Common myeloid progenitor, CD34-positive (primary cell): Measurements from ENCODE around the gene EFL1.

Experiments used
- CTCF ChIA-PET: fragments of 350-600 bp; sonication (Branson Sonifier 250); formaldehyde crosslinking; loops from one replicate; lab custom pipeline; 2021; ENCODE audit warnings: antibody characterized with exemption; lab: Charles Lee
- POLR2A ChIA-PET: fragments of 350-600 bp; sonication (Branson Sonifier 250); formaldehyde crosslinking; loops from one replicate; lab custom pipeline; 2021; ENCODE audit warnings: antibody characterized with exemption; lab: Charles Lee
- DNase-seq, 3 donors: peaks; one replicate each; pipeline versions ENCODE4 v3.0.0 to v3.0.0-alpha.2; 2013
- H3K27ac ChIP-seq, 2 experiments: 1 replicate in 1 of 2; 2 replicates in 1 of 2; pipeline ENCODE4 v1.7.0; 2013; ENCODE audit warnings: inconsistent platforms in 2 of 2, low read length in 2 of 2, mild to moderate bottlenecking in 2 of 2, low read depth in 1 of 2, moderate library complexity in 1 of 2; ENCODE audit not compliant: severe bottlenecking in 2 of 2, insufficient read depth in 1 of 2, poor library complexity in 1 of 2
- H3K27me3 ChIP-seq, 5 experiments: replicated peaks in 2 of 5; 1 replicate in 3 of 5; 2 replicates in 2 of 5; pipeline versions ENCODE4 v1.6.1 to v1.7.0; 2013; ENCODE audit warnings: low read length in 4 of 5, mild to moderate bottlenecking in 2 of 5, moderate library complexity in 2 of 5, inconsistent platforms in 1 of 5; ENCODE audit not compliant: insufficient read depth in 5 of 5, control insufficient read depth in 4 of 5
- H3K36me3 ChIP-seq, 4 experiments: 1 replicate in 2 of 4; 2 replicates in 2 of 4; pipeline versions ENCODE4 v1.6.1 to v1.7.0; 2013; ENCODE audit warnings: low read length in 3 of 4, control low read depth in 1 of 4, mild to moderate bottlenecking in 1 of 4; ENCODE audit not compliant: control insufficient read depth in 4 of 4, insufficient read depth in 4 of 4
- H3K4me1 ChIP-seq, 4 experiments: 1 replicate in 3 of 4; 2 replicates in 1 of 4; pipeline versions ENCODE4 v1.6.1 to v1.7.1; 2013; ENCODE audit warnings: low read length in 3 of 4, mild to moderate bottlenecking in 3 of 4, control low read depth in 1 of 4, inconsistent platforms in 1 of 4, moderate library complexity in 1 of 4; ENCODE audit not compliant: control insufficient read depth in 4 of 4, insufficient read depth in 4 of 4; ENCODE audit errors: control extremely low read depth in 1 of 4
- H3K4me3 ChIP-seq, 7 experiments: 1 replicate in 4 of 7; 2 replicates in 3 of 7; pipeline versions ENCODE4 v1.5.1 to v1.7.0; 2013; ENCODE audit warnings: mild to moderate bottlenecking in 7 of 7, low read length in 6 of 7, moderate library complexity in 6 of 7, inconsistent platforms in 2 of 7, low read depth in 2 of 7, control low read depth in 1 of 7; ENCODE audit not compliant: insufficient read depth in 4 of 7, control insufficient read depth in 1 of 7; ENCODE audit errors: extremely low read depth in 1 of 7
- H3K9me3 ChIP-seq, 5 experiments: 1 replicate in 4 of 5; 2 replicates in 1 of 5; pipeline versions ENCODE4 v1.6.1 to v1.7.1; 2013; ENCODE audit warnings: low read length in 4 of 5, mild to moderate bottlenecking in 2 of 5, inconsistent platforms in 1 of 5, low read depth in 1 of 5, moderate library complexity in 1 of 5; ENCODE audit not compliant: control insufficient read depth in 4 of 5, insufficient read depth in 2 of 5; ENCODE audit errors: control extremely low read depth in 1 of 5
- WGBS: methylation state at CpG from one replicate; pipeline ENCODE4 v1.1.5; 2013; ENCODE audit not compliant: insufficient coverage; 5-methylcytosine and 5-hydroxymethylcytosine counted together

Gene EFL1

GRCh38 chr15:82136120-82136519 lies 126.4 kb downstream of the EFL1 start:
- CTCF ChIA-PET: interaction anchor here (2.0 to 2.3 kb wide), 2 partner anchors 12 to 16 kb away, joined by 5 read pairs; no protein-coding TSS in a partner anchor

DNA sequence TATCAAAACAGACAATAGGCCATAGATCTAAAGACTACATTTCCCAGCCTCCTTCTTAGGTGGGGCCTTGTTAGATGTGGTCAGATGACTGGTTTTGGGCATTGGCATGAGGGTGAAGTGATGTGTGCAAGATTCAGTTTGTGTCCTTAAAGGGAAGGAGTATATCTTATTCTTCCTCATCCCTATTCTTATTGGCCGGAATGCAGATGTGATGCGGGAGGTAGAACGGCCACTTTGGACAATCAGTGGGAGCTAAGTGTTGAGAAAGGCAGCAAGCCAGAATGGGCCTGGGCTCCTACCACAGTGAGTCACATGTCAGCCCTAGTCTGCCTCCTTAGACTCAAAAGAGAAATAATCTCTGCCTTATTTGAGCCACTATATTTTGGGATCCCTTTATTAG lies 126.9 kb downstream of the EFL1 start:
- H3K4me1 ChIP-seq: peaks cover 0 to 8% (median 6%) of the 10 kb centered on the region in 4 experiments
- H3K27me3 ChIP-seq: no peaks in the 10 kb centered on the region
- H3K9me3 ChIP-seq: no peaks in the 10 kb centered on the region
- peaks cover 5 to 37% (median 21%) of the 10 kb centered on the region in 4 experiments for H3K36me3 ChIP-seq
- POLR2A ChIA-PET: no interaction called here
- no peak overlapping the region for H3K4me3 ChIP-seq
- no peak for DNase-seq
- whole genome bisulfite sequencing: no CpG with 5 or more reads among the region's 3 CpGs
- H3K27ac ChIP-seq: no peak overlapping the region
- CTCF ChIA-PET: interaction anchor here (1.5 to 2.3 kb wide), 4 partner anchors 10 to 16 kb away, joined by 3 to 6 read pairs (median 5); no protein-coding TSS in a partner anchor

More at GRCh38 chr15:82136120-82136519, 126.4 kb downstream of the EFL1 start:
- DNase-seq: no peak
- Histone ChIP-seq H3K36me3 (peaks cover 5 to 37% (median 21%) of the 10 kb centered on the region in 4 experiments), H3K27ac (no peak overlapping the region), H3K4me3 (no peak overlapping the region), H3K27me3 (no peaks in the 10 kb centered on the region), H3K4me1 (peaks cover 0 to 12% (median 6%) of the 10 kb centered on the region in 4 experiments), H3K9me3 (no peaks in the 10 kb centered on the region)
- POLR2A ChIA-PET: no interaction called here
- 100% methylated on average over 2 of the region's 3 CpGs for WGBS

GRCh38 chr15:82134461-82134860 lies 128.1 kb downstream of the EFL1 start:
- H3K27me3 ChIP-seq: no peaks in the 10 kb centered on the region
- H3K27ac ChIP-seq: no peak overlapping the region
- WGBS: 93% methylated on average over 2 of the region's 3 CpGs
- DNase-seq: no peak
- CTCF ChIA-PET: interaction anchor here (1.3 to 2.3 kb wide), 6 partner anchors 11 to 26 kb away, joined by 3 to 13 read pairs (median 5); no protein-coding TSS in a partner anchor
- no peaks in the 10 kb centered on the region for H3K9me3 ChIP-seq
- H3K4me3 ChIP-seq: no peak overlapping the region
- POLR2A ChIA-PET: no interaction called here
- peaks cover 4 to 14% (median 12%) of the 10 kb centered on the region in 4 experiments for H3K4me1 ChIP-seq
- H3K36me3 ChIP-seq: peaks cover 5 to 39% (median 24%) of the 10 kb centered on the region in 4 experiments

DNA sequence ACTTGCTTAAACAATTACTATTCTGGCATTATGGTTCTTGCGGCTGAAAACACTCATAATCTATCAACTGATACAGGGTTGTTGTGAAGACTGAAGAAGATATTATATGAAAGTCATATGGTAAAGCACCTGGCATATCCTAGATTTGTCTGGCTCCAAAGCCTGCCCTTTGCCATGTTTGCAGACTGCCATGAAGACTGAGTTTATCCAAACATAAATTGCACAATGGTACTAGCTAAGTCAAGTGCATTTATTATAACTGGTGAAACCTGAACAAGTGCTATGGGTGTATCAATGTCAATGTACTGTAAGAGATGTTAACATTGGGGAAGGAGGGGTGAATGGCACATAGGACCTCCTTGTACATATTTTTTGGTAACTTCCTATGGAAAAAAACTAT lies 129.3 kb downstream of the EFL1 start:
- H3K4me3 ChIP-seq: no peak overlapping the region
- WGBS: no CpG with 5 or more reads among the region's 1 CpG
- no peak overlapping the region for H3K27ac ChIP-seq
- H3K4me1 ChIP-seq: peaks cover 10 to 24% (median 21%) of the 10 kb centered on the region in 4 experiments
- H3K27me3 ChIP-seq: no peaks in the 10 kb centered on the region
- H3K9me3 ChIP-seq: no peaks in the 10 kb centered on the region
- CTCF ChIA-PET: interaction anchor here (1.3 kb wide), 1 partner anchor 23 kb away, joined by 4 read pairs; no protein-coding TSS in a partner anchor
- H3K36me3 ChIP-seq: peaks cover 5 to 35% (median 22%) of the 10 kb centered on the region in 4 experiments
- POLR2A ChIA-PET: no interaction called here
- no peak for DNase-seq

- CTCF ChIA-PET: no interaction called here
- POLR2A ChIA-PET: no interaction called here
- peaks cover 10 to 30% (median 26%) of the 10 kb centered on the region in 4 experiments for H3K4me1 ChIP-seq
- no peaks in the 10 kb centered on the region for H3K9me3 ChIP-seq
- WGBS: no CpG with 5 or more reads among the region's 2 CpGs
- H3K27me3 ChIP-seq: no peaks in the 10 kb centered on the region
- no peak overlapping the region for H3K4me3 ChIP-seq
- no peak for DNase-seq
- no peak overlapping the region for H3K27ac ChIP-seq
- H3K36me3 ChIP-seq: peaks cover 5 to 31% (median 20%) of the 10 kb centered on the region in 4 experiments
Observed at GRCh38 chr15:82132742-82133141, 129.8 kb downstream of the EFL1 start.

- no peak overlapping the region for H3K4me3 ChIP-seq
- no peak overlapping the region for H3K27ac ChIP-seq
- ChIA-PET POLR2A (no interaction called here), CTCF (interaction anchor here (3.4 kb wide), 1 partner anchor 8 kb away, joined by 17 read pairs; no protein-coding TSS in a partner anchor)
- peaks cover 10 to 32% (median 29%) of the 10 kb centered on the region in 4 experiments for H3K4me1 ChIP-seq
- peaks cover 5 to 28% (median 16%) of the 10 kb centered on the region in 4 experiments for H3K36me3 ChIP-seq
- 97% methylated on average over 5 of the region's 6 CpGs for WGBS
- H3K9me3 ChIP-seq: no peaks in the 10 kb centered on the region
- DNase-seq: no peak
- no peaks in the 10 kb centered on the region for H3K27me3 ChIP-seq
Observed at GRCh38 chr15:82132096-82132495, 130.4 kb downstream of the EFL1 start.

DNA sequence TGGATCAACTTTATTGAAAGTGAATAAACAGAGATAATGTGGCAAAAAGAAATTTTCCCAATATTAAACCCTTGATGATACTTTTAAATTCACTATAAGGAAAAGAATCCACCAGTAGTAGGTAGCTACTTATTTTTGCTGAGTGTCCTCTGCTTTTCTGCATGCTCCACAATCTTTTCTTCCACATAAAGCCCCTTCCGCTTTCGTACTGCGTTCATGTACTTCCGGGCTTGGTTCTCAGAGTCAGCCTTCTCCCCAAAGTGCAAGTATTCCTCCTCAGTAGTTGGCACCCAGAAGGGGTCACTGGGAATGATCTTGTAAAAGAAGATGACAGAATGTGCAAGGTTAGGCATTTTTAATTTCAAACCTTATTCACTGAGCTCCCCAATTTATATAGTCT lies 132.3 kb downstream of the EFL1 start:
- DNase-seq: peak in 2 of 3 donors; percentile 45 to 53
- peaks cover 3 to 27% (median 13%) of the 10 kb centered on the region in 4 experiments for H3K36me3 ChIP-seq
- peaks cover 10 to 32% (median 29%) of the 10 kb centered on the region in 4 experiments for H3K4me1 ChIP-seq
- H3K9me3 ChIP-seq: no peaks in the 10 kb centered on the region
- no peak overlapping the region for H3K27ac ChIP-seq
- no CpG with 5 or more reads among the region's 4 CpGs for WGBS
- ChIA-PET CTCF (interaction anchor here (1.2 to 3.4 kb wide), 5 partner anchors 10 to 720 kb away, joined by 3 to 17 read pairs (median 5); no protein-coding TSS in a partner anchor), POLR2A (no interaction called here)
- no peaks in the 10 kb centered on the region for H3K27me3 ChIP-seq
- H3K4me3 ChIP-seq: peak overlapping the region in 1 of 7 experiments; percentile 35
